Stimulated activated CD4-positive, alpha-beta T cell treated with anti-CD3 and anti-CD28 coated beads, Interleukin-2, amount 100 ng/mL, for 48 hours (primary cell): Measurements from ENCODE around the gene RBM11.
"Not testable (repeated sequence)": the region's sequence is repeated elsewhere in the genome, so short reads cannot be mapped to it uniquely, and the experiment has no call there.

ENCODE experiments used
- DNase-seq, 2 donors: peaks; one replicate each; pipeline ENCODE4 v3.0.0-alpha.2; 2020

RBM11 gene, protein sequence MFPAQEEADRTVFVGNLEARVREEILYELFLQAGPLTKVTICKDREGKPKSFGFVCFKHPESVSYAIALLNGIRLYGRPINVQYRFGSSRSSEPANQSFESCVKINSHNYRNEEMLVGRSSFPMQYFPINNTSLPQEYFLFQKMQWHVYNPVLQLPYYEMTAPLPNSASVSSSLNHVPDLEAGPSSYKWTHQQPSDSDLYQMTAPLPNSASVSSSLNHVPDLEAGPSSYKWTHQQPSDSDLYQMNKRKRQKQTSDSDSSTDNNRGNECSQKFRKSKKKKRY

DNA sequence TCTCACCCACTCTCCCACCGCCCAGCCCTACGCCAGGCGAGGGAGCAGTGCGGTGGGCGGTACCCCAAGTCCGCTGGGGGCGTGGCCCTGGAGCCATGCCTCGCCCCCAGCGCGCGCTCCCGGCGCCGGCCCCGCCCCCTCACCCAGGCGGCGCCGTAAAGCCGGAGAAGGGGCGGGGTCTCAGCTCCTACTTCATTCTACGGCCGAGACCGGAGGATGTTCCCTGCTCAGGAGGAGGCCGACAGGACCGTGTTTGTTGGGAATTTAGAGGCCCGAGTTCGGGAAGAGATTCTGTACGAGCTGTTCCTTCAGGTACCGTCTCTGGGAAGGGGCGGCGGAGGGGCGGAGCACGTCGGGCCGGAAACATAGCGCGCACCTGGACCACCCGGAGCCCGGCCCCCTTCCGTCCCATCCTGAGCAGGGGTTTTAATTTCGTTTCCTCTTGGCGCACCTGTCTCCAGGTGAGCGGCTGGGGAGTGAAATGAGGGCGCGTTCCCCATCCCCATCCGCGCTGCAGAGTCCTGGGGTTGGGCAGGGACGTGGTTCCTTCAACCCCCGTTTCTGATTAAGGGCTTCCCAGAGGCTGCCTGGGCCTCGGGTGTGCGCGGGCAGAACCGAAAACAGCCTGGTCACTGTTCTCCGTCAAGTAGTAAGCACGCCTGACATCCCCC lies at the start of gene RBM11:
Gene RBM11 (plus strand): TSS at position 187 of the 671 bp plus-strand sequence. CDS start 30 bp downstream, at position 217.
- peak; percentile 69 to 83 for DNase-seq

DNA sequence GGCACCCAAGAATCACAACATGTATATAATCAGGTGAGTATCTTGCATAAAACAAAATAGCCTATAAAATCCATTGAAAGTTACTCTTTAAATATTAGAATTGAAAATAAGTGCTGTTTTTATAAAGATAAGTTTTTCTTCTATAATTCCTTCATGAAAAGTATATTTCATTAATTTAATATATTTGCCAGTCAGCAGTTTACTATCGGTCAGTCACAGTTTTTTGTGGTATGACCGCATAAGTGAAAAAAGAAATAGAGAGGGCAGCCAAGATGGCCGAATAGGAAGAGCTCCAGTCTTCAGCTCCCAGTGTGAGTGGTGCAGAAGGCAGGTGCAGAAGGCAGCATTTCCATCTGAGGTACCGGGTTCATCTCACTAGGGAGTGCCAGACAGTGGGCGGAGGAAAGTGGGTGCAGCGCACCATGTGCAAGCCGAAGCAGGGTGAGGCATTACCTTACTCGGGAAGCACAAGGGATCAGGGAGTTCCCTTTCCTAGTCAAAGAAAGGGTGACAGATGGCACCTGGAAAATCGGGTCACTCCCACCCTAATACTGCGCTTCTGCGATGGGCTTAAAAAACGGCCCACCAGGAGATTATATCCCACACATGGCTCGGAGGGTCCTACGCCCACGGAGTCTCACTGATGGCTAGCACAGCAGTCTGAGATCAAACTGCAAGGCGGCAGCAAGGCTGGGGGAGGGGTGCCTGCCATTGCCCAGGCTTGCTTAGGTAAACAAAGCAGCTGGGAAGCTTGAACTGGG lies 49.3 kb upstream of the RBM11 start:
- not testable (repeated sequence) for DNase-seq

DNA sequence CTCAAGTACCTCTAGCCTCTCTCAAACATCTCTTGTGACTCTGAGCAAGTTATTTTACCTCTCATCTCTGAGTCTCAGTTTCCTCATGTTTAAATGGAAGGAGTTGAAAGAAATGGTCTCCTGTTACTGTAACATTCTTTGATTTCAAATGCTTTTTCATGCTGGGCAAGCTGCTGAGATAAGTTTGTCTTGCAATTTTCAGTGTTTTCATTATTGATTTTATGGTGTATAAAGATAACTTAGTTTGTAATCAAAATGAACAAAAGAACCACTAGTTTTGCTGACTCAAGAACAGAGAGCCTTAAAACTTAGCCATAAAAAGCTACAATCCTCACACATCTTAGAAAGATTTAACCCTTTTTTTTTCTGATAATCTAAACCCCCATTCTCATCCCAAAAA lies 9.7 kb upstream of the RBM11 start:
- no peak for DNase-seq

DNA sequence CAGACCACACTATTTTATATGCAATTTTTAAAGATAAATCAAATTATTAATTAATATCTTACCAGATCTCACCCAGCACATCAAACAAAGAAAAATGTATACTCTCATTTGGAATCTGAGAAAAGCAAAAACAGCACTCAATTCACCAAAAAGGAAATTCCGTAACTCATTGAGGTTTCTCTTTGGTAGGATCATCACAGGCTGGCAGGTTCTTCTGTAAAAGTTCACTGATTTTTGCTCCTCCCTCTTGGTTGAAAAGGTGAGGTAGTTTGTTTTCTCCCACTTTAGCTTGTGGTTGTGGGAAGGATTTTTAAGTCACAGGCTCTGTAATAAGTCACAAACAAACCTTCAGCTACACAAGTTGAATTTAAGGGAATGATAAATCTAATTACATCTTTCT lies 5.2 kb upstream of the RBM11 start, which contains the start of gene LIPI:
Gene LIPI (minus strand): TSS at position 218 of the 400 bp plus-strand sequence. CDS start 110 bp downstream, at position 108.
- DNase-seq, result no peak

DNA sequence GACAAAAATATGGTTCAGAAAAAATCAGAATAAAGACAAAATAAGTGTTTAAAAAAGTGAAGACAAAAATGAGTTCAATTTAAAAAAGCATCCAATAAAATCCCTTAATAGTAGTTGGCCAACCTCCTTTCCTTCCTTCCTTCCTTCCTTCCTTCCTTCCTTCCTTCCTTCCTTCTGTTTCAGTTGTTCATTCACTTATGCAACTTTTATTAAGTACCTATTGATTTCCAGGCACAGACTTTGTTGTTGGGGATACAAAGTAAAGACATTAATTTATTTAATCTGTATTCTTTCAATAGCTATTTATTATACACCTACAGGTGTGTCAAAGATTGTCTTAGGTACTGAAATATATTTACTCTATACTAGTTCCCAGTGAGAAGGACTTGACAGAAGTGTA lies 2.8 kb upstream of the RBM11 start:
- no peak for DNase-seq

DNA sequence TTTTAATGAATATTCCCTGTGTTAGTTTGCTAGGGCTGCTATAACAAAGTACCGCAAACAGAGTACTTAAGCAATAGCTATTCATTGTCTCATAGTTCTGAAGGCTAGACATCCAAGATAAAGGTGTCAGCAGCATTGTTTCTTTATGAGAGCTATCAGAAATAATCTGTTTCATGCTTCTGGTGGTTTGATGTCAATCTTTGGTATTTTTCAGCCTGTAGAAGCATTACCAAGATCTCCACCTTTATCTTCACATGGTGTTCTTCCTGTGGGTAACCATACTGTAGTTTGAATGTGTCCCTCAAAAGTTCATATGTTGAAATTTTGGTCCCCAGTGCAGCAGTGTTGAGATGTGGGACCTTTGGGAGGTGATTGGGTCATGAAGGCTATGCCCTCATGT lies 7.4 kb downstream of the RBM11 start:
- no peak for DNase-seq

DNA sequence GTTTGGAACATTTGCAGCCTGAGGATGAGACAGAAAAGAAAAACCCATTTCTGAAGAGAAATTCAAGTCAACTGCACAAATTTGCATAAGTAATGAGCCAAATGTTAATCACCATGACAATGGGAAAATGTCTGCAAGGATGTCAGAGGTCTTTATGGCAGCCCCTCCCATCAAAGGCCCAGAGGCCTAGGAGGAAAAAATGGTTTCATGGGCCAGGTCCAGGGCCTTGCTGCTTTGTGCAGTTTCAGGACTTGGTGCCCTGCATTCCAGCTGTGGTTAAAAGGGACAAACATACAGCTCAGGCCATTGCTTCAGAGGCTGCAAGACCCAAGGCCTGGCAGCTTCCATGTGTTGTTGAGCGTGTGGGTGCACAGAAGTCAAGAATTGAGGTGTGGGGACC lies 13.4 kb downstream of the RBM11 start:
- no peak for DNase-seq

DNA sequence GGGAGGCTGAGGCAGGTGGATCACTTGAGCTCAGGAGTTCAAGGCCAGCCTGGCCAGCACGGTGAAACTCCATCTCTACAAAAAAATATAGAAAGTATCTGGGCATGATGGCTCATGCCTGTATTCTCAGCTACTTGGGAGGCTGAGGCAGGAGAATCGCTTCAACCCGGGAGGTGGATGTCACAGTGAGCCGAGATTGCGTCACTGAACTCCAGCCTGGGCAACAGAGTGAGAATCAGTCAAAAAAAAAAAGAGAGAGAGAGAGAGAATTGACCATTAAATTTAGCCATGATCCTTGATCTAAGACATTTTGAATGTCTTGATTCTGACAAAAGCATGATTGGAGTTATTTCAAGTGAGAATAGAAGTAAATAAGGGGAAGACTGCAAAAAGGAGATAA lies 19.1 kb downstream of the RBM11 start:
- DNase-seq, result no peak

DNA sequence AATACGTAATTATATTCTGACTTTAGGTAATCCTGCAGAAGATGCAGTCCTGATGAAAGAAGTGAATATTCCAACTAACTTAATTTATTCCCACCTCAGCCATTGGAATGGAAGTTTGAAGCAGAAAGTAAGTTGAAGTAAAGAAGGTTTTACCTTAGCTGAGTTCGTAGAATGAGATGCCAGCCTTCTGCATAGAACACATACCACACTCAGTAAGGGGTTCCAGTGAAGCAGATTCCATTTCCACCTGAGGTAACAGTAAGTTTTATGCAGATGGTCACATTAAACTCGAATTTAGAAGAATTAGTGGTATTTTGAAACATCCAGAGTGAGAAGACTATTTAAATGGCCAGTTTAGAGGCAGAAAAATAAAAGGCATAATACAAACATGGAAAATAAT lies 20.2 kb downstream of the RBM11 start:
- no peak for DNase-seq

DNA sequence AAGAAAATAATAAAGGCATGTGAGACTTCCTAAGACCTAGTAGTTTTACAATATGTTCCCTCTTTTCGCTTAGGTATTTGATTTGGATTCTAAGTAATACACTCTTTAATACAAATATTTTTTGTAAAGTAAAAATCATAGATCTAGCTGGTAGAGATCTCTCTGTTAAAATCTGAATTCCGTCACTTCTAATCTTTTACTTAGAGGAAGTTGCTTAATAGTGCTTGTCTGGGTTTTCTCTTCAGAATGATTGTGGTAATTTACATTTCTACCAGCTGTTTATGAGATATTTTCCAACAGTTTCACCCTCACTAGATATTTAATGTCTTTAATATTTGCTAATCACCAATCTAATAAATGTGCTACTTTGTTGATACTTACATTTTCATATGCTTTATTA lies 23.3 kb downstream of the RBM11 start:
- no peak for DNase-seq

DNA sequence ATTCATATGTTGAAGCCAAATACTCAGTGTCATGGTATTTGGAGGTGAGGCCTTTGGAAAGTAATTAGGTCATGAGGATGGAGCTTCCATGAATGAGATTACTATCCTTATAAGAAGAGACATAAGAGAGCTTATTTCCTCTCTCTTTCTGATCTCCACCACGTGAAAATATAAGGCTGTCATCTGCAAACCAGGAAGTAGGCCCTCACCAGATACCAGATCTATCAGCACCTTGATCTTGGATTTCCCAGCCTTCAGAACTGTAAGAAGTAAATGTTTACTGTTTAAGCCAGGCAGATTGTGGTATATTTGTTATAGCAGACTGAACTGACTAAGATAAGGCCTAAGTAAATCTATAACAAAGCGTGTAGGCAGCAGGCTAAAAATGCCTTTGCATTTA lies 25.3 kb downstream of the RBM11 start:
- DNase-seq, result no peak

DNA sequence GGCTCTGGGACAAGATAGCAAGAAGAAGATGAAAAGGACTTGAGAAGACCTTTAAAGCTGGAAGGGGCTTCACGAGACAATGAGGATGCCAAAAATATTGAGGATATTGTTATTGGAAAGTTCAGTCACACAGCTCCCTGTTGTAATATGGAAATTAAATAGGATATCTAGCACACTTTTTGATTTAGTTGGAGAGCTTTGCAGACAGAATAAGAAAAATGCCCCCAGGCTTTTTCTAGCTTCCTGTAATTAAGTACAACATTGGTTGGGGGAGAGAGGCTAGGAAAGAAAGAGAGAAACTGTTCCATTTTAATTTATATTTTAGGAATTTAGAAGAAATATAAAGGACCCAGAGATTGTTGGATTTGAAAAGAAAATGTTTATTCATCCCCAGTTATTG lies 27.5 kb downstream of the RBM11 start:
- no peak for DNase-seq

DNA sequence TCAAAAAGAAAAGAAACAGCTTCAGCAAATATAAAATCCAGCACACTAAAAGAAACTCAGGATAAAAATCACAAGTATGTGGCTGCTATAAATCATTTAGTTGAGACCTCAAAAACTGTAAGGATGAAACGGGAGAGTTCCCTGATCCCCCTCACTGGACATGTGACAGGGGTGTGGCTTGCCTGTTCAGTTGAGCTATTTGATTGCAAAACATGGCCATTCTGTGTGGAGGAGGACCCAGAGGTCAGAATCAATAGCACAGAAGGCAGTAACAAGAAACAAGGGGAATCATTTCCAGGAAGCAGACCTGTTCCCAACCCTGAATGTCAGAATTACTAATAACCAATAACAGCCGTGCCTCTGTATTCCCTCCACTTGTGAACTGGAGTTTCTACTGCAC lies 27.9 kb downstream of the RBM11 start:
- no peak for DNase-seq

DNA sequence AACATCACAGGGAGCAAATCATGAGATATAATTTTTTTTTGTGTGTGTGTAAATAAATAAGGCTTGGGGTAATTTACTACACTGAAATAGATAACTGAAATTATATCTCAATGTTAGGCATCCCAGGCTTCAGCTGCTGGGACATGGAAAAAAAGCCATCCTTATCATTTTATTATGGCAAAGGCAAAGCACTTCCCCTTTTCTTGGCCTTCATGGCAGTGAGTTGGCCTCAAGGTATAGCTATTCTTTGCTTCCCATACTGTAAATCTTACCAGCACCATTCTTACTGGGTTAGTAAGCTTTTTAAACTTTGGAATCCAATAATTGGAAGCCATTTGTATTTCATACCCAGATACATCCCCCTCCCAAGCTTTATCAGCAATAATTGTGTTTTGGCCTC lies 29.0 kb downstream of the RBM11 start:
- no peak for DNase-seq

DNA sequence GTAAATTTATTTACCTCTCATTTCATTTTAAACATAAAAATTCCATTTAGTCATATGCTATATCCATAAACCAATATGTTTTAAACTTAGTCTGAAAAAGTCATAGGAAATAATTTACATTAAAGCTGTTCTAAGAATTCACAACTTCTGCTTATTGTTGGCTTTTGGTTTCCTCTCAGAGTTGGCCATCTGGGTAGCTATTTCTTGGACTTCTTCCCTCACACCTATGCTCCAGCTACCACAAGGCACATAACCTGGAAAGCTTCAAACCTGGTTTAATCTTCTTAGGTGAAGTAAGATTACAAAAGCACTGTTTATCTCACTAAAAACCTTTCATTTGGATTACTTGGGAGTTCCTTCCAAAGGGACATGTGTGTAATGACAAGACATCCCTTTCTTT lies 29.8 kb downstream of the RBM11 start:
- DNase-seq, result no peak

DNA sequence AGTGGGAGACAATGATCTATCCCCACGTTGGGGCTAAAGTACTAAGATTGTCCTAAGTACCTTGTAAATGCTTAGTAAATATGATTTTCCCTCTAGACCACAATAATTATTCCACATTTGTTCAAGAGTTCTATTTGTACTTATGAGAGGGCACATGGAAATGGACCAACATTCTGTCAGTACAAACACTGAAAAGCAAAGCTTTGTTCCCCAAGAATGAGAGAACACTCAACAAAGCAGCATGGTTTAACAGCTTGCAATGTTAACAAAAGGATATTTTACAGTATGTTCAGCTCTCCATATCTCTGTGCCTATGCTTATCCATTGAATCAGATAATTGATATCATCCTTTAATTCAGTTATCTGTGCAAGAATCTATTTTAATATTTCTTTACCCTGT lies 35.4 kb downstream of the RBM11 start:
- no peak for DNase-seq

DNA sequence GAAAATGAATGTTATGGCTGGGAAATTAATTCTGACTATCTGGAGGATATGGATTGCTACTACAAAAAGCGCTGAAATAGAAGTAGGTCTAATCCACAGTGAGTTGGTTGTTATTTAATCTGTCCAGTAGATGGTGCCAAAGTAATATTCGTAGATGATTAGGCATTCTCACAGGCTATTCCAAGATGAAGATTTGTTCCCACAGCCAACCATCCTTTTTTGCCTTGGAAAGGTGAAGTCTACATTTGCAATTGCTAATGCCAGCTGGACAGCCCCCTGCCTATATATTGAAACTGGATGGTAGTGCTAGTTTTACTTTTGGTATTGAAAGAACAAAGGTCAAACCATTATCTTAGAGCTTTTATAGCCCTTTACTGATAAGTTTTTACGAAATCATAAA lies 43.8 kb downstream of the RBM11 start:
- no peak for DNase-seq

DNA sequence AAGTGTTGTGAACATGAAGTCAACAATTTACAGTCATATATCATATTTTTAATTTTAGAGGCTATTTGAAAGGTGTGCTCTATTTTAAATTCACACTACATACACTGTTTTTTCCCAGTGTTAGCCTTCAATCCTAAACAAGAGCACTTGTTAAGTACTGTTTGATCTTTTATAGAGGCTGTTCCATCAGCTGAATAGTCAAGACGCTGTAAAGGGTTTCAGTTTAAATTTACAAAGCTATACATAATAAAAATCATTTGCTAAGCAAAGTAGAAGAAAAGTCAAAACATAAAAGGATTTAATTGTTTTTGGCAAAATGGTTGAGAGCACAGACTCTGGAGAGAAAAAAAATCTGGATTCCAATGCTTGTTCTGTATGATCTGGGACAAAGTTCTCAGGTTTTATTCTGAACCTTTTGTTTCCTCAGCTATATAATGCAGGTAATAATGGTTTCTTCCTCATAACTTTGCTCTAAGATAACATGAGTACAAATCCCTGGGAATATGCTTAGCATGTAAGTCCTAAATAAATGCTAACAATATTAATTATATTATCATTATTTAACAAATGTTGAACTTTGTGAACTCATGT lies 44.3 kb downstream of the RBM11 start:
- no peak for DNase-seq

DNA sequence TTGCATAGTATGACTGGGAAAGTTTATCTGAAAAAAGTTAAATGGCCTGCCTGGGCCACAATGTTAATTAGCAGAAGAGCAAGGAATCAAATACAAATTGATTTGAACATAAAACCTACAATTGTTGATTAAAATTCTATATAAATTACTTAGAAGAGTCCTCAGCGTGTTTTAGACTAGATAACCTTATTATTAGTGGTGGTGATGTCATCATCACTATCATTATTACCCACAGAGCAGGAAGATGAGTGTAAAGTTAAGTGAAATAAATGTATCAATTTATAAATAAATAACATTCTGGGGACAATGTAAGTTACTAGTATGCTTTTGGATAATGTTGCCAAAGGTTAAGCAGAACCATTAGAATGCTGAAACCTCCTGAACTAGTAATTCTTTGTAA lies 46.1 kb downstream of the RBM11 start:
- DNase-seq, result no peak

DNA sequence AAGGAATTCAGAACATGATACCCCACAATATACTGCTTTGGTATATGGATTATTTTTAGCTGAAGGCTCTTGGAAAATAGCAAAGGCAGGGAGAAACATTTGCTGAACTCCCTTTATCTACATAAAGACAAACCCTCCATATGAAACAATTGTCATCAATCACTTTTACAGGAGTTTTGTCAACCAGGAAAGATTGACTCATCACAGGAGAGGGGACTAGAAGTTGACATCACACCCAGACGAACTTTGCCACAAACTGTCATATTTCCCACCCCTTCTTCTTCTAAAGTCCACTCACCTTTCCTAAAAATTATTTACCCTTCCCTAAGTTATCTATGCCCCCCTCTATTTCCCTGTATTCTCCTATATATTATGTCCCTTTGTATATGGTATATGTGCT lies 47.9 kb downstream of the RBM11 start:
- no peak for DNase-seq

DNA sequence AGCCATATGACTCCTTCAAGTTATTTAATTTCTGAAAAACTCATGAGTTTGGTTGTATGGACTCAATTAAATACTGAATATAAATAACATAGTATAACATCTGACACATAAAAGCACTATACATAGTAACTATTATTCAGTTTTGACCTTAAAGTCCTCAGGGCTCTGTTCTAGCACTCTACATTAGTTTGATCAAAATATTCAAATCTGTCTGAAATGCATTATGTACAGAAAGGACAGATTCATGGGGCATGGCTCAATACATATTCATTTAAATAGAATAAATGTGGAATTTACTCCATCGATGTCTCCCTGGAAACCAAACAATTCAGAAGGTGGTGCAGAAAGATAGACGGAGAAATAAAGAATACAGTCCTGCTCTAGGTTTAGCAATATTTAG lies 49.1 kb downstream of the RBM11 start:
- no peak for DNase-seq

DNA sequence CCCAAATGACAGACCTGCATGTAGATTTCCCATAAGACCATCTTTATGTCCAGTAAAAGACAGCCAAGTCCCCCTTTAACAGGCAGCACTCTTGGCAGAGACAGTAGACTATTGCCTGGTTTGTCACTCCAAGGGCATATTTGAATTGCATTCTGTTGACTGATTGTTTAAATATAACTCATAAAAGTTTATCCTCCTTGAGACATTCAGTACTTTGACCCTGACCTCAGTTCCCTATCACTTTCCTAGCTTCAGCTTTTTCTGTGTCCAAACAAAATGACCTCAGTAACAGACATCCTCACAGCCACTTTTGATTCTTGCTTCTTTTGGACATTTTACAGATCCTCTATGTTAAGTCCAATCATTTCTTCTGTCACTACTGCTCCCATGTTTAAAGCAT lies 51.1 kb downstream of the RBM11 start:
- DNase-seq, result no peak

DNA sequence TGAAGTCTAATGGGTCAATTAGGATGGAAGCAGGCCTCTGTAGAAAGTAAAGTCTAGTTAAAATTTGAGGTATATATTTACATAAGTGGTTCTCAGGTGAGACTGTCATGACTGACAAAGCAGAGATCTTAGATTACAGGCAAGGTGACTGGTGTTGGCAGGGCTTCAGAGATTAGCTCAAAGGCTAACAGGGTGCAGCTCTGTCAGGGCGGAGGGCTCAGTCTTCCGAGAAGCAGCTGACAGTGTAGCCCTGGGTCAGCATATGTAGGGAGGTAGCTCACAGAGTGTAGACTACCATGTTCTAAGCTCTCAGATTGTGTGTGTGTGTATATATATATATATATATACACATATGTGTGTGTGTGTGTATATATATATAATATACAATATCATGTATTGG lies 54.7 kb downstream of the RBM11 start:
- no peak for DNase-seq

DNA sequence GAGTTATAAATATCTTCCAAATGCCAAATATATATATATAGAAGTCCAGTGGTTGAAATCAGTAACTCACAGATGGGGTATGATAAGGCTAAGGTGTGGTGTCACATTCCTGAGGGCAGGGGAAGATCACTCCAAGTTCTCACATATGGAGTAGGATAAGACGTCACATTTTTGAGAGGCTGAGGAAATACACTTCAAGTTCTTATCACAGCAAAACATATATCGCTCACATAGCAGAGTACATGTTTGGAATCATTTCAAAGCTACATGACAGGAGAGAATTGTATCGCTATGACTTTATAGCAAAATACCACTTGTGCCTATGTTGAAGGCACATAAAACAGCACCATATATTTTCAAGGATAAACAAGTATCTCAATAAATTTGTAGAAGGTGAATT lies 55.1 kb downstream of the RBM11 start:
- DNase-seq, result no peak
